Measurements from ENCODE around the gene RGS16.

RGS16 gene

GRCh38 chr1:182625024-182625423 is 20.8 kb upstream of the RGS16 start:
- H3K4me3 ChIP-seq (ENCODE audit: low read depth in 1 of 2, low read length in 1 of 2) = no peak overlapping the region
- H3K27ac ChIP-seq = no peak overlapping the region
- H3K36me3 ChIP-seq = no peaks in the 10 kb centered on the region
- TF ChIP-seq CTCF (IDR thresholded peaks at IDR 0.05) = no peak
- H3K4me1 ChIP-seq (ENCODE audit: control insufficient read depth in 1 of 2, insufficient read depth in 1 of 2, low read depth in 1 of 2, low read length in 1 of 2) = no peaks in the 10 kb centered on the region
- no peaks in the 10 kb centered on the region for H3K9me3 ChIP-seq
- H3K27me3 ChIP-seq = peaks cover 15% of the 10 kb centered on the region

- H3K4me1 ChIP-seq (ENCODE audit: control insufficient read depth in 1 of 2, insufficient read depth in 1 of 2, low read depth in 1 of 2, low read length in 1 of 2) = no peaks in the 10 kb centered on the region
- H3K9me3 ChIP-seq = no peaks in the 10 kb centered on the region
- no peaks in the 10 kb centered on the region for H3K36me3 ChIP-seq
- H3K4me3 ChIP-seq (ENCODE audit: low read depth in 1 of 2, low read length in 1 of 2) = no peak overlapping the region
- H3K27me3 ChIP-seq = peaks cover 13% of the 10 kb centered on the region
- H3K27ac ChIP-seq = no peak overlapping the region
- TF ChIP-seq CTCF (IDR thresholded peaks at IDR 0.05) = no peak
Measured at GRCh38 chr1:182624577-182624976, 20.4 kb upstream of the RGS16 start.

DNA sequence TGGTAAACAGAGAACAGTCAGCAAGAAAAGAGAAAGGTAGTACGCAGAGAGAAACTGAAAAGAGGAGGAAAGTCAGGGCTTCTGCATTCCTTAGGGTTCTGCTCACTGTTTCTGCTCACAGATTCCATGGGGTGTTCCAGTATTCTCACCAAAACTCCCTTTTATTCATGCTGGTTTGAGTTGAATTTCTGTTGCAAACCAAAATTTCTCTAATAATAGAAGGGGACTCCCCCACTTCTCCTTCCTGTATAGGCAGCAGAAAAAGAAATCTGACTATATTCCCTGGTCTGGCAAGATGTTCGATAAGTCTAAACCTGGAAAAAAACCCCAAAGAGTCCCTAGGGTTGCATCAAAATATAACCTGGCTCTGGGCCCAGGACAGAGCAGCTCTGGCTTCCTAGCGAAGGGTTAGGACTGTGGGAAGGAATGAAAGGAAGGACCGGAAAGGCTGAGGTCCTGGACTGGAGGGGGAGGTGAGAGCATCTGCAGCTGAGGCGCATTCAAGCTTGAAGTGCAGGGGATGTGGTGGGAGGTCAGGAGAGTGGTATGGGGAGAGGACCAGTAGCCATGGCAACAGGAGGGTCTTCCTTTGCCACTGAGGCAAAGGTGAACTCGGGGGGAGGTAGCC is 18.8 kb upstream of the RGS16 start:
- Histone ChIP-seq H3K36me3 (no peaks in the 10 kb centered on the region), H3K27ac (no peak overlapping the region), H3K4me3 (ENCODE audit: low read depth in 1 of 2, low read length in 1 of 2) (no peak overlapping the region), H3K9me3 (no peaks in the 10 kb centered on the region), H3K4me1 (ENCODE audit: control insufficient read depth in 1 of 2, insufficient read depth in 1 of 2, low read depth in 1 of 2, low read length in 1 of 2) (no peaks in the 10 kb centered on the region), H3K27me3 (peaks cover 27% of the 10 kb centered on the region)
- TF ChIP-seq CTCF (IDR thresholded peaks at IDR 0.05) = no peak

DNA sequence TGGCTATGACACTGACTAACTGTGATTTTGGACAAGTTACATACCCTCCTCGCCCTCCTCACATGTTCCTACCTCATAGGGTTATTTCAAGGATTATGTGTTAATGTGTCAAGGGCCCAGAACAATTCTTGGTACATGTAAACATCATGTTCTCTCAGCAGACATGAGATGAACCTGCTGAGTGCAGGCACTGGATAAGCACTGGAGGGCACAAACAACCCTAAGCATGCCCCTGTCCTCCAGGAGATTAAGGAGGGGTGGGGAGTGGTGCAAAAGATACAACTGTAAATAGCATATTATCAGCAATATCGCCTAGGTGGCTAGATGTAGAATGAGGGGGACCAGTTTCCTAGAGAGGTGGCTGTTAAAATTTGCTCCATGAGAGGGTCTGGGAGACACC is 17.7 kb upstream of the RGS16 start:
- Histone ChIP-seq H3K4me3 (ENCODE audit: low read depth in 1 of 2, low read length in 1 of 2) (no peak overlapping the region), H3K27ac (no peak overlapping the region), H3K9me3 (no peaks in the 10 kb centered on the region), H3K36me3 (no peaks in the 10 kb centered on the region), H3K27me3 (peaks cover 33% of the 10 kb centered on the region), H3K4me1 (ENCODE audit: control insufficient read depth in 1 of 2, insufficient read depth in 1 of 2, low read depth in 1 of 2, low read length in 1 of 2) (no peaks in the 10 kb centered on the region)
- no peak for TF ChIP-seq CTCF (IDR thresholded peaks at IDR 0.05)

- Histone ChIP-seq H3K4me1 (ENCODE audit: control insufficient read depth in 1 of 2, insufficient read depth in 1 of 2, low read depth in 1 of 2, low read length in 1 of 2) (no peaks in the 10 kb centered on the region), H3K36me3 (no peaks in the 10 kb centered on the region), H3K4me3 (ENCODE audit: low read depth in 1 of 2, low read length in 1 of 2) (no peak overlapping the region), H3K27me3 (peaks cover 42% of the 10 kb centered on the region), H3K27ac (no peak overlapping the region), H3K9me3 (no peaks in the 10 kb centered on the region)
- TF ChIP-seq CTCF (IDR thresholded peaks at IDR 0.05) = no peak
Measured at GRCh38 chr1:182620924-182621585, 16.9 kb upstream of the RGS16 start.

Data from neutrophil (primary cell).